ENCODE measurements around the gene ARHGEF11.
"Not testable (repeated sequence)": the region's sequence is repeated elsewhere in the genome, so short reads cannot be mapped to it uniquely, and the experiment has no call there.

Gene ARHGEF11

GRCh38 chr1:157055729-157056128, 10.2 kb upstream of the ARHGEF11 start:
- not testable (repeated sequence) for DNase-seq (ENCODE audit: low read depth in 3 of 3)

DNA sequence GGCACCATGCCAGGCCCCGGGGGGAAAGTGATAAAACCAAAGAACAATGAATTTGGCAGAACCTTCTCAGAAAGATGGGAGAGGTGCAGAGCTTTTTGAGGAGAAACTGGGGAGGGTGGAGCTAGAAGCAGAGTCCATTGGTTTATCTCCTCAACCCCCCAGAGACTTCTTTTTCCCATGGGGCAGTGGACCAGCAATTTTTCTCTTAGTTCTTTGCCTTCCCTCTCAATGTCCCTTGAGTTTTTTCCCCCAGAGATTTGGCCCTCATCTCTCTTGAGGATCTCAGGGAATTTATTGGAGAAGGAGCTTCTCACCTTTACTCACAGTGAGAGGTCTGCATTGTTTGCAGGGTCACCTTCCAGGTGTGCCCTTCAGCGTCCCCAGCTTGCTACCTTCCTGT, 5.3 kb upstream of the ARHGEF11 start:
- DNase-seq (ENCODE audit: low read depth in 3 of 3) = no peak

GRCh38 chr1:157047062-157047410, 1.5 kb upstream of the ARHGEF11 start:
- no peak for DNase-seq (ENCODE audit: low read depth in 3 of 3)

GRCh38 chr1:157044326-157044725, 1.2 kb downstream of the ARHGEF11 start:
- no peak for DNase-seq (ENCODE audit: low read depth in 3 of 3)

DNA sequence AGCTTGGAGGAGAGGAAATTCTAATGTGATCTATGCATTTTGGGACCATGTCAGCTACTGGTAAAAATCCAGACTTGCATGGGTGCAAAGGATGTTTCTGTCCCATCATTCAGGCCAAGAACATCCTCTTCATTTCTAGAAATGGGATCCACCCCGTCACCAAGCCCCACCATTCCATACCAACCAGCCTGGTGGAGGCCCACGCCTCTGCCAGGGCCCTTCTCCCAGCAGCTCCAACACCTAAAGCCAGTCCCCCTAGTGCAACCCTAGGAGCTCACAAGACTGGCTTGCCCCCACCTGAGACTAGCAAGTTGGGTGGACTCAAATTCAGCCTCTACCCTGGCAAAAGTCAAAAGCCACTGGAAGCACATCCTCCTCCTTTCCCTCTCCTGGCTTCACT, 1.9 kb downstream of the ARHGEF11 start:
- no peak for DNase-seq (ENCODE audit: low read depth in 3 of 3)

GRCh38 chr1:157042846-157043245, 2.7 kb downstream of the ARHGEF11 start:
- no peak for DNase-seq (ENCODE audit: low read depth in 3 of 3)

- DNase-seq (ENCODE audit: low read depth in 3 of 3) = no peak
Measured at GRCh38 chr1:157040802-157041201, 4.7 kb downstream of the ARHGEF11 start.

DNA sequence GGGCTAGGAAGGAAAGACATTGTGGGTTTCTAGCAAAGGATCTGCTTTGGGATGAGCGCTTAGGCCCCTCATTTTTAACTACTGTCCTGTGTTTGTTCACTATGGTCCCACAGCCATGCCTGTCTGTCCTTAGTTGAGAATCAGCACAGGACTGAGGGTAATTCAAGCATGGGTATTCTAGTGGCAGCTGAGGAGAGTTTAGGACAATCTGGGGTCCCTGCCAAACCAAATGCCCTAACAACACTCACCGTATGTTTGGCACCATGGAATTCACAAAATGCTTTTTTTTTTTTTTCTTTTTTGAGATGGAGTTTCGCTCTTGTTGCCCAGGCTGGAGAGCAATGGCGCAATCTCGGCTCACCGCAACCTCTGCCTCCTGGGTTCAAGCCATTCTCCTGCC, 10.4 kb downstream of the ARHGEF11 start:
- no peak for DNase-seq (ENCODE audit: low read depth in 3 of 3)

GRCh38 chr1:157034137-157034800, 11.3 kb downstream of the ARHGEF11 start:
- DNase-seq (ENCODE audit: low read depth in 3 of 3) = no peak

GRCh38 chr1:157033357-157033876, 12.1 kb downstream of the ARHGEF11 start:
- no peak for DNase-seq (ENCODE audit: low read depth in 3 of 3)

DNA sequence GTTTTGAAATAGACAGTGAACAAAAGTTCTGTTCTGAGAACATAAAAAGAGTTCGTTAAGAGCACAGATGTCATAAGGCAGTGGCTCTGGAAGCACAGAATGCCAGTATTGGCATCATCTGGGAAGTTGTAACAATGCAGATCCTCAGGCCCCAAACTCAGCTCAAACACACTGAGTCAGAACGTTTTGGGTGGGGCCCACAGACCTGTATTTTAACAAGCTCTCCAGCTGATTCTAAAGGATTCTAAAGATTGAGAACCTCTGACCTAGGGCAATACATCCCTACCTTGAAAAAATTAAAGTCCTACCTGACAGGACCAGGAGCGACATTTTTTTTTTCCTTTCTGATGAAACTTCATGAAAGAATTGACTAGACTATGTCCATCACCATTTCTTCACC, 13.2 kb downstream of the ARHGEF11 start:
- DNase-seq (ENCODE audit: low read depth in 3 of 3) = no peak

GRCh38 chr1:157030728-157031127, 14.8 kb downstream of the ARHGEF11 start:
- DNase-seq (ENCODE audit: low read depth in 3 of 3) = no peak

DNA sequence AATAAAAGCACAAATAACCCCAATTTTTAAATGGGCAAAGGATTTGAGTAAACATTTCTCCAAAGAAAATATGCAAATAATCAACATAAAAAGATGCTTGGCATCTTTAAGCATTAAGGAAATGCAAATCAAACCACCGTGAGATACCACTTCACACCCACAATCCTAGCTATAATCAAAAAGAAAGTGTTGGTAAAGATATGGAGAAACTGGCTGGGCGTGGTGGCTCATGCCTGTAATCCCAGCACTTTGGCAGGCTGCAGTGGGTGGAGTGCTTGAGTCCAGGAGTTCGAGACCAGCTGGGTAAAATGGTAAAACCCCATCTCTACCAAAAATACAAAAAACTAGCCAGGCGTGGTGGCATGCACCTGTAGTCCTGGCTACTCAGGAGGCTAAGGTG, 16.9 kb downstream of the ARHGEF11 start:
- no peak for DNase-seq (ENCODE audit: low read depth in 3 of 3)

- DNase-seq (ENCODE audit: low read depth in 3 of 3) = no peak
Measured at GRCh38 chr1:157025856-157026255, 19.7 kb downstream of the ARHGEF11 start.

DNA sequence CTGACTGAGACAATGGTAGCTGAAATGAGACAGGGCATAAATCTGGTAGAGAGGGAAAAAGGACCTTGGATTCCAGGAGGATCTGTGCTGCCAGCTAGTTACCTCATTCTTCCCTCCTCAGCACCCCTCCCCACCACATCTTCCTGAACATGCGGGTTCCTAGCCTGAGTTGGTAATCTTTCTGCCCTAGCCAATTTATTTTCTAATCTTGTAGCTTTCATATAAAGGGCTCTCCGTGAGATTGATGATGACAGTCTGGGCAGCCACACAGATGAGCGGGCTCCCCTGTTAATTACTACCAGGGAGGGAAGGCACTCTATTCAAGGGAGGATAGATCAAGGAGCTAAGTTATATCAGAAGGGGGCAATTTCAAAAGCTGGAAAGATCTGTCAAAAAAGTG, 20.2 kb downstream of the ARHGEF11 start:
- DNase-seq (ENCODE audit: low read depth in 3 of 3) = no peak

DNA sequence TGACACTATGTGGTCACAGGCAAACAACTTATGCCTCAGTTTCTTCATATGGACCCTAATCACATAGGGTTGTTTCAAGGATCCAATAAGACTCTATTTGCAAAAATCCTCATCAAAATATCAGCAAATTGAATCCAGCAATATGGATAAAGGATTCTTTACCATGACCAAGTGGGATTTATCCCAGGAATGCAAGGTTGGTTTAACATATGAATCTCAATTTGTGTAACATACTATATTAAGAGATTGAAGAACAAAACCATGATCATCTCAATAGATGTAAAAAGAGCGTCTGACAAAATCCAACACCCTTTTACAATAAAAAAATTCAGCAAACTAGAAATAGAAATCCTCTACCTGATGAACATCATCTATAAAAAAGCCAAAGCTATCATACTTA, 23.9 kb downstream of the ARHGEF11 start:
- no peak for DNase-seq (ENCODE audit: low read depth in 3 of 3)

GRCh38 chr1:157019457-157019856, 26.1 kb downstream of the ARHGEF11 start:
- DNase-seq (ENCODE audit: low read depth in 3 of 3) = no peak

- no peak for DNase-seq (ENCODE audit: low read depth in 3 of 3)
Measured at GRCh38 chr1:157011845-157012244, 33.7 kb downstream of the ARHGEF11 start.

- no peak for DNase-seq (ENCODE audit: low read depth in 3 of 3)
Measured at GRCh38 chr1:157008502-157008901, 37.0 kb downstream of the ARHGEF11 start.

DNA sequence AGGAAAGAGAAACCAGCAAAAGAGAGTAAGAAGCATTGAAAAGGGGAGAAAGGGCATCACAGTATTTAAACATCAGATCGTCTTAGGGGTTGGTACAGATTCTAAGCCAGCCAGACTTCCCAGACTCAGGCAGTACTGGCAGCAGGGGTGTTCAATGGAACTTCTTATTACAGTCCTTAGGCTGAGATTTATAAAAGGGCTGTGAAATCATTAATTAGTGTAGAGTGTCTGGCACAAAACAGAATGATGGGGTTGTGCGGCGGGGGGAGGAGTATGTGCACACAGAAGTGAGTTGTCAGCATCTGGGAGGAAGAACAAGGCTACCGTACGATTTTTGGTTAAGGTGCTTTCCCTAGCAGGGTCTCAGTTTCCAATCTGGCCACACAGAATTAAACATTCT, 38.2 kb downstream of the ARHGEF11 start:
- no peak for DNase-seq (ENCODE audit: low read depth in 3 of 3)

DNA sequence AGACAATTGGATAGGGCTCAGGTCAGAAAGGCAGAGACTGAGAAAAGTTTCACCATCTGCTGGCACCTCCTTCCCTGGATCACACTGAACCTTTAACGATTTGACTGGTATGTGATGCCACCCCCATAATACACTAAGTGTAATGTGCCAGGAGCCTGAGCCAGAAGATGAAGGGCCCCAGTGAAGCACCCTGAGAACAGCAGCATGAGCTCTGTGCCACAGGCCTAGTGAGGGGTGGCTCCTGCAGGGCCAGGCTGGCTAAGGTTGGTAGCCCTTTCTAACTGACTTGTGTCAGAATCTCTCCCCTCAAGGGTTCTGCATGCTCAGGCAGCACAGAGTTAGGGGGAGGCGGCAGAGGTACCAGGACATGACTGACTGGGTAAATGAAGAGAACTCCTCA, 38.9 kb downstream of the ARHGEF11 start:
- no peak for DNase-seq (ENCODE audit: low read depth in 3 of 3)

DNA sequence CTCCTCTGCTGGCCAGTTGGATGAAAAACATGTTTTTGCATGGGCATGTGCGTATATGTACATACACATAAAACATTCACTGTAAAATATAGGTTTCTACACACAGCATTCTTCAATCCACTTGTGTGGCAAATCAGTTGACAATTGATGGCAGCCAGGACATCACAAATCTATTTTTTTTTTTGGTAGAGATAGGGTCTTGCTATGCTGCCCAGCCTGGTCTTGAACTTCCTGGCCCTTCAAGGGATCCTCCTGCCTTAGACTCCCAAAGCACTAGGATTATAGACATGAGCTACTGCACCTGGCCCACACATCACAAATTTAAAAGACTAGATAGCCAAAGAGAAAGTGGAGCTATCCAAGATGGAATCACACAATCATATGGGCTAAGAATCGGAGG, 39.6 kb downstream of the ARHGEF11 start:
- no peak for DNase-seq (ENCODE audit: low read depth in 3 of 3)

- no peak for DNase-seq (ENCODE audit: low read depth in 3 of 3)
Measured at GRCh38 chr1:157004806-157005205, 40.7 kb downstream of the ARHGEF11 start.

GRCh38 chr1:157004327-157004726, 41.2 kb downstream of the ARHGEF11 start:
- DNase-seq (ENCODE audit: low read depth in 3 of 3) = no peak

Data from stimulated activated CD4-positive, alpha-beta T cell treated with anti-CD3 and anti-CD28 coated beads, TNF-alpha, amount 100 ng/mL, for 24 hours (primary cell).